HG03460 (cell line): Measurements from ENCODE around the gene TMEM63A.
A peak's percentile ranks its signal among the peaks of the same experiment; 100 is the strongest.
"Not testable (repeated sequence)": the region's sequence is repeated elsewhere in the genome, so short reads cannot be mapped to it uniquely, and the experiment has no call there.

ENCODE experiments used
- ATAC-seq: cut with Tn5 transposase; IDR thresholded peaks from one replicate; pipeline ENCODE4 v1.9.1; 2021; ENCODE audit not compliant: unreplicated experiment

Gene TMEM63A

GRCh38 chr1:225823811-225824261 is 58.3 kb downstream of the TMEM63A start:
- no peak for ATAC-seq

- ATAC-seq: no peak
Measured at GRCh38 chr1:225822655-225823403, 59.4 kb downstream of the TMEM63A start.

GRCh38 chr1:225820522-225821120 is 61.6 kb downstream of the TMEM63A start:
- no peak for ATAC-seq

GRCh38 chr1:225819346-225820192 is 62.6 kb downstream of the TMEM63A start:
- no peak for ATAC-seq

GRCh38 chr1:225818229-225818628 is 64.0 kb downstream of the TMEM63A start:
- ATAC-seq: no peak

GRCh38 chr1:225817611-225818061 is 64.5 kb downstream of the TMEM63A start:
- ATAC-seq: no peak

GRCh38 chr1:225816643-225817538 is 65.3 kb downstream of the TMEM63A start:
- no peak for ATAC-seq

GRCh38 chr1:225815526-225816178 is 66.5 kb downstream of the TMEM63A start:
- no peak for ATAC-seq

- not testable (repeated sequence) for ATAC-seq
Measured at GRCh38 chr1:225815090-225815489, 67.1 kb downstream of the TMEM63A start.

- ATAC-seq: no peak
Measured at GRCh38 chr1:225814381-225814780, 67.8 kb downstream of the TMEM63A start.

- ATAC-seq: no peak
Measured at GRCh38 chr1:225813214-225813964, 68.8 kb downstream of the TMEM63A start.

GRCh38 chr1:225812488-225813213 is 69.5 kb downstream of the TMEM63A start:
- no peak for ATAC-seq

GRCh38 chr1:225811622-225812487 is 70.3 kb downstream of the TMEM63A start:
- ATAC-seq: no peak

- not testable (repeated sequence) for ATAC-seq
Measured at GRCh38 chr1:225810579-225811538, 71.3 kb downstream of the TMEM63A start.

GRCh38 chr1:225809842-225810578 is 72.2 kb downstream of the TMEM63A start, which contains the start of gene EPHX1:
EPHX1 (plus strand) TSS chr1:225810124; CDS start chr1:225828730, 18,606 bp downstream.
- peak; percentile 98 for ATAC-seq

- ATAC-seq: no peak
Measured at GRCh38 chr1:225808136-225808535, 74.0 kb downstream of the TMEM63A start.
